Stromal cell of bone marrow (primary cell): ENCODE data around the gene INSC.
A peak's percentile ranks its signal among the peaks of the same experiment; 100 is the strongest.
"Not testable (repeated sequence)": the region's sequence is repeated elsewhere in the genome, so short reads cannot be mapped to it uniquely, and the experiment has no call there.

Experiments used
- DNase-seq: peaks from one replicate; pipeline ENCODE4 v3.0.0-alpha.2; 2012; ENCODE audit warnings: low read depth

INSC gene

GRCh38 chr11:15114501-15115475, at the start of gene INSC:
INSC (plus strand) TSS chr11:15114923; CDS start chr11:15149175, 34,252 bp downstream.
- DNase-seq: no peak

- not testable (repeated sequence) for DNase-seq
Measured at GRCh38 chr11:15069751-15070150, 45.0 kb upstream of the INSC start.

GRCh38 chr11:15071556-15072255, 43.0 kb upstream of the INSC start:
- no peak for DNase-seq

DNA sequence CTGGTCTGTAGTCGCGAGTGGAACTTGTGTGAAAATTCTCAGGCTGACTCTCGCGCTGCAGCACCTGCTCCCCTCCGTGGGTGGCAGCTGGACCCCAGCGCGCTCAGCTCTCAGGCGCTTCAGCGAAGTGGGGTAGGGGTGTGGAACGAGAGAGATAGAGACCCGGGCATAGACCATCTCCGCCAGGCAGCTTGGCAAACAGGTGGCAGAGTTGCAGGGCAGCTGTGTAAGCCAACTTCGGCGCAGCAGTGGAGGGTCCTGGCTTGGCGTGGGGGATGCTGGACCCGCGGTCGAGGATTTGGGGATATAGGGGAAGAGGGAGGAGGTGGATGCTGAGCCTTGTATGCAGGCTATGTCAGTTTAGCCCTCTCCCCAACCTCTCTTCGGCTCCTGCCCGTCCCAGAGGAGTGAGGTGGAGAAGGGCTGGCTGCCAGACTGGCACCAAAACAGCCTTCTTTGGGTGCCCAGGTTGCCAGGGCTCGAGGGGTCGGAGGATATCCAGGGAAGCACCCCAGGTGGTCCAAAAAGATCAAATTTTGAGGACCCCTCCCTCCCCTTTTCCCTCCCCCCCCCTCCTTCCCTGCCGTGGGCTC, 42.1 kb upstream of the INSC start:
- DNase-seq: no peak

DNA sequence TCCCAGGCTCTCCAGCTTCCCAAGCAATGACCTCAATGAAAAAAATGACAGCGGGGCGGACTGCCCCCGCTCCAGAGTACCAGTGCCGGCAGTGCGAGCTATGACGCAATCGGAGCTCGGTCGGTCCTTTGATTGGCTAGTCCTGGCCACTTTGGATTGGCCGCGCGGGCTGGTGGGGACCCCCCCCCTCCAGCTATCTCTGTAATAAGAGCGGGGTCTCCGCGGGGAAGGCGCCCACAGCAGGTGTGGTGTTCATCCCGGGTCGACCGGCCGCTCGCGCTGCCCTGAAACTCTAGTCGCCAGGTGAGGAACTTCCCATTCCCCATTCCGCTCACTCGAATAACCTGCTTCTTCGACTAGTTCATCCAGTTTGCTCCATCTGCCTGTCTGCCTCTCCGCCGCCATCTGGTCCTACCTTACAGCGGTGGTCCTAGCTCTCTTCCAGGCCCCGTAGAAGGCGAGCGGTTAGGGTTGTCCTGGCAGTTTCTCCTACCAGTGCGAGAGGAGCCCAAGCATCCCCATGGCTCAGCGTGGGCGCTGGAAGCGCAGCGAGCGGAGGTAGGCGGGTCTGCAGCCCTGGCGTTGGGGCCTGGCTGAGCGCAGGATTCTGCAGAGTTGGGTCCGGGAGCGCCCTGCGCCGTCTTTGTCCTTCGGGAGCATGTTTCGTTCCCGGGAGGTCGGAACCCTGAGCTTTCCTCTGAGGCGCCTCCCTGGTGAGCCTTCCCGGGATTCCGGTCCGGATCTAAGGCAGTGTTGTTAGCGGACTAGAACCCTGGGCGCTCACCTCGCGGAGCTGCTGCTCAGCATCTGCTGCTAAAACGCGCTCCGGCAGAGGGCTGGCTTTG, 41.1 kb upstream of the INSC start, which contains the start of gene CALCB:
TSS of gene CALCB (plus strand) at position 233 of the 845 bp plus-strand sequence. CDS start 1,126 bp downstream, outside the sequence.
- DNase-seq: no peak

- peak; percentile 36 for DNase-seq
Measured at GRCh38 chr11:15074206-15075161, 40.2 kb upstream of the INSC start.

DNA sequence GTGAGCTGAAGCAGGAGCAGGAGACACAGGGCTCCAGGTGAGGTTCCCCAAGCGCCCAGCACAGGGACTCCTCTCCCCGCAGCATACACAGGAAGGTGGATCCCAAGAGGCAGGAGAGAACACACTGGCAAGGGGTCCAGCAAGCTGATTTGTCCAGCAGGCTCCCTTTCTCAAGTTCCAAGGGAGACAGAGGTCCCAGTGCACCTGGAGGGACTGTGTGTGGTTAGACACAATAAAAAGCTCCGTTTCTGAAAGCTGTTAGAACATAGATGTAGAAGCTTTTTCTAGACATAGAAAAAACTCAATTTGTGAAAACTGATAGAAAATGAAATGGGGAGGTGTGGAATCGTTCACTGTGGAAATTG, 39.6 kb upstream of the INSC start:
- DNase-seq: no peak

GRCh38 chr11:15091175-15091574, 23.5 kb upstream of the INSC start:
- DNase-seq: no peak

- no peak for DNase-seq
Measured at GRCh38 chr11:15091625-15092024, 23.1 kb upstream of the INSC start.

DNA sequence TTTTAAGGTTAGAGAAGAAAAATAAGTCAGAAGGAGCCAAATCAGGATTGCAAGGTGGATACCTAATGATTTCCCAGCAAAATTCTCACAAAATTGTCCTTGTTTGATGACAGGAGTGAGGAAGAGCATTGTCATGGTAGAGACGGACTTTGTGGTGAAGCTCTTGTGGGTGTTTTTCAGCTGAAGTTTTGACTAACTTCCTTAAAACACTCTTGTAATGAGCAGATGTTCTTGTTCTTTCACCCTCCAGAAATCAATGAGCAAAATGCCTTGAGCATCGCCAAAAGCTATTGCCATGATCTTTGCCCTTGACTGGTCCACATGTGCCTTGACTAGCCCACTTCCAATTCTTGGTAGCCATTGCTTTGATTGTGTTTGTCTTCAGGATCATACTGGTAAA, 21.3 kb upstream of the INSC start:
- DNase-seq: no peak

- no peak for DNase-seq
Measured at GRCh38 chr11:15095736-15096228, 18.9 kb upstream of the INSC start.

DNA sequence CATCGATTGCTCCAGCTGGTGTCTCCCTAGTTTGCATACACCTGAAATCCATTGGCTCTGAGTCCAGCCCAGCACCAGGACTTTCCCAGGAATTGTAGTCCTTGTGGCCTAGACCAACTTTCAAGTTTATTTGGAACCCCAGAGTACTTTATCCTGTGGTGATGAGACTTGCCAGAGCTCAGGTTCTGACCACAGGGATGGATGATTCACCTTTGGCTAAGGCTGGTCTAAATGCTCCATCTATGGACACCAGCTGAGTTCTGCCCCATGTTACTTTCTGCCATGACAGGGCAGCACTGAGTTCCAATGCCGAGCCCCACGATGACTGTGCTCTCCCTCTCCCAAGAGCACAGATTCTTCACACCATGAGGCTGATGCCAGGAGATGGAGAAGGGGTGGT, 17.3 kb upstream of the INSC start:
- DNase-seq: no peak

DNA sequence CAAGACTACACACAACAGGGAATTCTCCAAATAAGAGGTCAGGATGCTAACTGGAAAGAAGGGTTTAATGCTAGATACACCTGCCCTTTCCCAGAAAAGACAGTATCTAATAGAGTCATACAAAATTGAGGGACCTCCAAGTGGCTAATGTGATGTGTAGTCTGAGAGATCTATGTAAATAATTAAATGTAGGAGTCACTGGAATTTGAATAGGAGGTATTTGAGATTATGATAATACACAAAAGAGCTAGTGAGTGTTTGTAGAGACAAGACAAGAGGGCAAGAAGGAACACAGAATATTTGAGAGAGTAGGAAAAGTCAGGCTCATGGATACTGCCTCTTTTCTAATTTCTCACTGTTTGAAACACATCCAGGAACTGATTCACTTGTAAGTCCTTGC, 15.5 kb upstream of the INSC start:
- no peak for DNase-seq

DNA sequence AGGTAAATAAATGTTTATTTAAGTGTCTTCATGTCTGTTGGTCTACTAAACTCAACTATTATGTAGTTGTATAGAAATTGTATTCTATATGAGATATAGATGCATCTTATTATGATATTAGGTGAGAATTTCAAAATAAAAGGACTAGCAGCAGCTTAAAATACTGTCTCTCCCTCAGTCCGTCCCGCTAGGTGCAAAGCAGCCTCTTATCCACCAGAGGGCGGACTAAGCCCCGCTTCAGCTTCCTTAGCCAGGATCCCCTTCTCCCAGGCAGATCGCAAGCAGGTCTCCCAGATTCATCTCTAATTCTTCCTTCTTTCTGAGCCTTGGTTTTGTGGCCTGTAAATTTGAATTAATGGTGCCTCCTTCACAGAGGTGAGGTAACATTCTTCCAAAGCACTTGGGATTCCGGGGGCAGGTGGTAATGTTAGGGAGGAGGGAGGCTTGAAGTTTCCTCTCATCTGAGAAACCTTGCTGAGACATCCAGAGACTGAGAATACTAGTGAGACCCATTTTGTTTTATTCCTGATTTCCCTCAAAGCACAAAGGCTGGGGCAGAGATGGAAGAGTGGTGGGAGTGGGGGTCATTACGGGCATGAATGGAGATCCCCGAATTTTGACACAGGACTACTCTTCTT, 13.5 kb upstream of the INSC start:
- peak; percentile 59 for DNase-seq

DNA sequence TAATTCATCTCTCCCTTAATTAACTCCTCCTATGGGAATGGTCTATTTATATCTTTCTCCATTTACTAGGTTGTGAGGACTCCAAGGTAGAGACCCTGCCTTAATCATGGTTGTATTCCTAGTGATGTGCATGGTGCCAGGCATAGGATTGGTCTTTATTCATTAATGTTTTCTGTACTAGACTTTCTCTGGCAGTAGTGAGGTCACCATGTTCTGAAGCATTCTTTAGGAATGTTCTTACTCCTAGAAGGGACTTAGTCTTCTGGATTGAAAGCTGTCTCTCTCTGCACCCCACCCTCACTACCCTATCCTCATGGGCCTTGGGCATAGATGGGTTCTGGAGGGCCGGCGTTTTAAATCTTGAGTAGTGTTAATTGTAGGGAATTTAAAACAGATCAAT, 10.6 kb upstream of the INSC start:
- no peak for DNase-seq

GRCh38 chr11:15106201-15106965, 8.3 kb upstream of the INSC start:
- DNase-seq: no peak

- no peak for DNase-seq
Measured at GRCh38 chr11:15107730-15108515, 6.8 kb upstream of the INSC start.

DNA sequence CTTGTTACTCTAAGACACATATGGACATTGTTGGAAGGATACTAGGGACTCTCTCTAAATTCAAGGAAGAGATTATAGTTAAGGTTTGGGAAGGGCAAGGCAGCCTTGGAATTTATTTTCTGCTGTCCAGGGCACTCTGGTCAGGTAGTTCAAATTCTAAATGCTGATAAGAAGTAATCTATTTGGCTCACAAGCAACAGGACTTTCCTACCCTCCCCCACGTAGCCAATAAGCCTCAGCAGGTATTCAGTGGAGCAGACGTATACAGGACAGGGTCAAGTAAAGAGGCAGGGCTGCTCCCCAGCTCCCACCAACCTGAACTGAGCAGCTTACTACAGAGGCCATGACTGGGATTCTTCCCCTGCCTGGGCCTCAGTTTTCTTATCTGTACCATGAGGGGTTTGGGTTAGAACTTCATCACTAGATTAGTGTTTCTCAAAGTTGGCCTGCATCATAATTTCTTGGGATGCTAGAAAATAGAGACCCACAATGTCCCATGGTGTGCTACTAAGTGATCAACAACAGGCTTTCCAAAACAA, 6.1 kb upstream of the INSC start:
- DNase-seq: no peak
